Measurements from ENCODE around the gene COL20A1. TPM values are rescaled to one million over a fixed set of nuclear protein-coding genes. Genes with fewer than 3 reads are reported as not detected.

Gene COL20A1
- total and polyA plus RNA-seq, 2 donors (not counting 1 experiment from before 2014, with no cell fraction given), result not detected

GRCh38 chr20:63291811-63292210, 1.2 kb upstream of the COL20A1 start:
- H3K9me3 ChIP-seq (ENCODE audit: control extremely low read depth in 1 of 3, control insufficient read depth in 2 of 3, insufficient read depth in 1 of 3, low read length in 2 of 3), result no peaks in the 10 kb centered on the region
- H3K27me3 ChIP-seq (replicated peaks in 1 of 4; ENCODE audit: control extremely low read depth in 1 of 4, control insufficient read depth in 3 of 4, insufficient read depth in 4 of 4, low read length in 3 of 4), result peaks cover 0 to 18% (median 0%) of the 10 kb centered on the region in 4 experiments
- DNase-seq (no peak), ATAC-seq (ENCODE audit: low read depth) (no peak)
- no peak overlapping the region for H3K9ac ChIP-seq (ENCODE audit: low read length)
- H4K20me1 ChIP-seq (ENCODE audit: control insufficient read depth, insufficient read depth, low read length, poor library complexity, severe bottlenecking), result no peaks in the 10 kb centered on the region
- Mint-ChIP-seq H3K4me3 (no peak overlapping the region), H3K27me3 (peaks cover 11% of the 10 kb centered on the region), H3K9me3 (ENCODE audit: insufficient read depth) (no peaks in the 10 kb centered on the region), H3K27ac (no peak overlapping the region), H3K4me1 (no peaks in the 10 kb centered on the region)
- peaks cover 0 to 4% of the 10 kb centered on the region in 2 experiments for H3K36me3 ChIP-seq (replicated peaks in 1 of 2; ENCODE audit: control extremely low read depth in 1 of 2, control insufficient read depth in 1 of 2, extremely low read depth in 1 of 2, insufficient read depth in 2 of 2, low read length in 1 of 2)
- intact Hi-C loops (cut with micrococcal nuclease), result no loop called here
- ChIA-PET POLR2A (no interaction called here), CTCF (interaction anchor here (1.3 to 1.6 kb wide), 3 partner anchors 14 to 73 kb away, joined by 3 to 4 read pairs (median 3); no protein-coding TSS in a partner anchor)
- H3K4me1 ChIP-seq (ENCODE audit: control insufficient read depth in 2 of 2, insufficient read depth in 2 of 2, low read length in 2 of 2), result no peaks in the 10 kb centered on the region
- H3K4me2 ChIP-seq (replicated peaks; ENCODE audit: low read depth, low read length, poor library complexity, severe bottlenecking), result no peak overlapping the region
- H3K27ac ChIP-seq (ENCODE audit: low read length in 2 of 2), result no peak overlapping the region
- WGBS (ENCODE audit: insufficient coverage), result 92% methylated on average over 10 of the region's 10 CpGs
- H2AFZ ChIP-seq (ENCODE audit: insufficient read depth, low read depth, low read length, poor library complexity, severe bottlenecking), result no peak overlapping the region
- H3K4me3 ChIP-seq (ENCODE audit: control extremely low read depth in 1 of 5, extremely low read depth in 1 of 5, insufficient read depth in 1 of 5, low read depth in 2 of 5, low read length in 4 of 5), result no peak overlapping the region
- no peaks in the 10 kb centered on the region for H3K79me2 ChIP-seq (ENCODE audit: control insufficient read depth, insufficient read depth, low read length)
- TF ChIP-seq EZH2 (IDR thresholded peaks at IDR 0.05; ENCODE audit: borderline replicate concordance, insufficient read depth, low read depth, low read length, poor library complexity, severe bottlenecking), result no peak
- TF ChIP-seq CTCF (IDR thresholded peaks at IDR 0.05), result no peak

- TF ChIP-seq EZH2 (IDR thresholded peaks at IDR 0.05; ENCODE audit: borderline replicate concordance, insufficient read depth, low read depth, low read length, poor library complexity, severe bottlenecking) (no peak), CTCF (IDR thresholded peaks at IDR 0.05) (no peak)
- no peak overlapping the region for H3K27ac ChIP-seq (ENCODE audit: low read length in 2 of 2)
- H3K9me3 ChIP-seq (ENCODE audit: control extremely low read depth in 1 of 3, control insufficient read depth in 2 of 3, insufficient read depth in 1 of 3, low read length in 2 of 3), result no peaks in the 10 kb centered on the region
- no peak overlapping the region for H3K9ac ChIP-seq (ENCODE audit: low read length)
- H3K4me2 ChIP-seq (replicated peaks; ENCODE audit: low read depth, low read length, poor library complexity, severe bottlenecking), result no peak overlapping the region
- peaks cover 0 to 4% of the 10 kb centered on the region in 2 experiments for H3K36me3 ChIP-seq (replicated peaks in 1 of 2; ENCODE audit: control extremely low read depth in 1 of 2, control insufficient read depth in 1 of 2, extremely low read depth in 1 of 2, insufficient read depth in 2 of 2, low read length in 1 of 2)
- H2AFZ ChIP-seq (ENCODE audit: insufficient read depth, low read depth, low read length, poor library complexity, severe bottlenecking), result no peak overlapping the region
- intact Hi-C loops (cut with micrococcal nuclease), result no loop called here
- H3K4me3 Mint-ChIP-seq, result no peak overlapping the region
- H3K4me1 Mint-ChIP-seq, result no peaks in the 10 kb centered on the region
- ChIA-PET CTCF (interaction anchor here (1.3 kb wide), 1 partner anchor 15 kb away, joined by 3 read pairs; no protein-coding TSS in a partner anchor), POLR2A (no interaction called here)
- H3K4me1 ChIP-seq (ENCODE audit: control insufficient read depth in 2 of 2, insufficient read depth in 2 of 2, low read length in 2 of 2), result no peaks in the 10 kb centered on the region
- H4K20me1 ChIP-seq (ENCODE audit: control insufficient read depth, insufficient read depth, low read length, poor library complexity, severe bottlenecking), result no peaks in the 10 kb centered on the region
- H3K79me2 ChIP-seq (ENCODE audit: control insufficient read depth, insufficient read depth, low read length), result no peaks in the 10 kb centered on the region
- H3K27me3 ChIP-seq (replicated peaks in 1 of 4; ENCODE audit: control extremely low read depth in 1 of 4, control insufficient read depth in 3 of 4, insufficient read depth in 4 of 4, low read length in 3 of 4), result peaks cover 0 to 22% (median 0%) of the 10 kb centered on the region in 4 experiments
- ATAC-seq (ENCODE audit: low read depth) (no peak), DNase-seq (no peak)
- no peaks in the 10 kb centered on the region for H3K9me3 Mint-ChIP-seq (ENCODE audit: insufficient read depth)
- H3K4me3 ChIP-seq (ENCODE audit: control extremely low read depth in 1 of 5, extremely low read depth in 1 of 5, insufficient read depth in 1 of 5, low read depth in 2 of 5, low read length in 4 of 5), result no peak overlapping the region
- peaks cover 11% of the 10 kb centered on the region for H3K27me3 Mint-ChIP-seq
- 90% methylated on average over 16 of the region's 16 CpGs for WGBS (ENCODE audit: insufficient coverage)
- no peak overlapping the region for H3K27ac Mint-ChIP-seq
These were observed 689 bp upstream of the COL20A1 start for GRCh38 chr20:63292292-63292701.

Data from B cell (primary cell).